Stimulated activated CD8-positive, alpha-beta memory T cell treated with anti-CD3 and anti-CD28 coated beads, Interleukin-4, amount 100 ng/mL, for 24 hours (primary cell): ENCODE results near the gene NR6A1.
A peak's percentile ranks its signal among the peaks of the same experiment; 100 is the strongest.
"Not testable (repeated sequence)": the region's sequence is repeated elsewhere in the genome, so short reads cannot be mapped to it uniquely, and the experiment has no call there.

Experiments used
- DNase-seq: peaks from one replicate; pipeline ENCODE4 v3.0.0-alpha.2; 2020; ENCODE audit warnings: low read depth

NR6A1 gene

GRCh38 chr9:124776954-124777648, 6.0 kb upstream of the NR6A1 start, which contains the start of gene OLFML2A:
Gene OLFML2A, plus strand, starts transcription at chr9:124777133. Its CDS starts 138 bp downstream, at chr9:124777271.
- no peak for DNase-seq

- DNase-seq: no peak
These were observed 5.5 kb upstream of the NR6A1 start for GRCh38 chr9:124776618-124776953.

GRCh38 chr9:124774129-124774978, 3.2 kb upstream of the NR6A1 start:
- DNase-seq: peak; percentile 69

GRCh38 chr9:124773473-124774128, 2.5 kb upstream of the NR6A1 start:
- no peak for DNase-seq

- not testable (repeated sequence) for DNase-seq
These were observed 1.8 kb upstream of the NR6A1 start for GRCh38 chr9:124772877-124773276.

- no peak for DNase-seq
These were observed 962 bp upstream of the NR6A1 start for GRCh38 chr9:124771867-124772679.

- DNase-seq: peak; percentile 21
These were observed 621 bp downstream of the NR6A1 start for GRCh38 chr9:124770359-124771020.

- DNase-seq: no peak
These were observed 1.4 kb downstream of the NR6A1 start for GRCh38 chr9:124769549-124770358.

- no peak for DNase-seq
These were observed 2.2 kb downstream of the NR6A1 start for GRCh38 chr9:124768750-124769548.

GRCh38 chr9:124768334-124768733, 2.8 kb downstream of the NR6A1 start:
- DNase-seq: no peak

GRCh38 chr9:124767821-124768220, 3.3 kb downstream of the NR6A1 start:
- no peak for DNase-seq

GRCh38 chr9:124766815-124767554, 4.1 kb downstream of the NR6A1 start:
- DNase-seq: no peak

GRCh38 chr9:124766326-124766725, 4.8 kb downstream of the NR6A1 start:
- no peak for DNase-seq

GRCh38 chr9:124765439-124765835, 5.7 kb downstream of the NR6A1 start:
- no peak for DNase-seq

GRCh38 chr9:124764774-124765438, 6.2 kb downstream of the NR6A1 start:
- no peak for DNase-seq

- DNase-seq: no peak
These were observed 8.5 kb downstream of the NR6A1 start for GRCh38 chr9:124762633-124763032.

- DNase-seq: no peak
These were observed 9.4 kb downstream of the NR6A1 start for GRCh38 chr9:124761710-124762109.

GRCh38 chr9:124761196-124761595, 9.9 kb downstream of the NR6A1 start:
- no peak for DNase-seq
